Kidney epithelial cell (primary cell): Measurements from ENCODE around the gene POLN. TPM values are rescaled to one million over a fixed set of nuclear protein-coding genes. Genes with fewer than 3 reads are reported as not detected.

ENCODE experiments used
- DNase-seq: peaks from one replicate; pipeline ENCODE4 v3.0.0-alpha.2; 2010; ENCODE audit warnings: low read depth
- H3K27me3 ChIP-seq: 2 replicates; pipeline ENCODE4 v1.6.0; 2011; ENCODE audit warnings: low read length; ENCODE audit not compliant: control insufficient read depth, insufficient read depth
- H3K36me3 ChIP-seq: 2 replicates; pipeline ENCODE4 v1.5.1; 2011; ENCODE audit warnings: low read length; ENCODE audit not compliant: control insufficient read depth, insufficient read depth
- H3K4me3 ChIP-seq: 2 replicates; pipeline ENCODE4 v1.5.1; 2011; ENCODE audit warnings: low read depth, mild to moderate bottlenecking, control low read depth, low read length
- CTCF ChIP-seq: IDR thresholded peaks from 2 replicates; pipeline ENCODE4 v1.5.1; 2011; ENCODE audit warnings: mild to moderate bottlenecking, moderate library complexity, low read length, control low read depth, inconsistent platforms; ENCODE audit not compliant: insufficient read depth, poor library complexity, severe bottlenecking
- total RNA-seq: library from RNA; depleted of rRNA; stranded (reverse); fragments of >200 nt; gene quantifications from 2 replicates; pipeline ENCODE4 v1.2.3, GENCODE V29; 2015

The POLN gene
- total RNA-seq, 1 donor from 2014 or later = 0.38 TPM

DNA sequence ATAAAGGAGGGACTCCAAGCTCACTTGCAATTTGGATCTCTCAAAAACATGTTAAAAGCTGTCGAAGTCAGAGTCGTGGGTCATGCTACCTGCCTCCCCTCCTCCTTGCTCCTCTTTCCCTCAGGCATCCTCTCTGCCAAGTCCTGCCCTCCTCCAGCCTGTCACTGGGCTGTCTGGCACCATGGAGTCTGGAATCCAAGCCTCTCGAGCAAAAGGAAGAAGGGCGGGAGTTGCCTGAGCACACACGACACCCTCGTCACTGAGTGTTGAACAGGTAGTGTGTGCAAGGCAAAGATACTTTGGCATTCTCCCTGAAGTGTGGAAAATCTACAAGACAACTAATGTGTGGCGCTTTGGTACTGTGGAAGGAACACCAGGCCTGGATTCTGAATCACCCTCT is 62.2 kb downstream of the POLN start:
- no peak for DNase-seq
- H3K27me3 ChIP-seq = no peaks in the 10 kb centered on the region
- no peak for TF ChIP-seq CTCF
- H3K4me3 ChIP-seq = no peak overlapping the region
- H3K36me3 ChIP-seq = no peaks in the 10 kb centered on the region

GRCh38 chr4:2178986-2179385 is 62.9 kb downstream of the POLN start:
- Histone ChIP-seq H3K4me3 (no peak overlapping the region), H3K27me3 (no peaks in the 10 kb centered on the region), H3K36me3 (no peaks in the 10 kb centered on the region)
- no peak for DNase-seq
- no peak for TF ChIP-seq CTCF

- peak; percentile 15 for TF ChIP-seq CTCF
- no peaks in the 10 kb centered on the region for H3K36me3 ChIP-seq
- no peak overlapping the region for H3K4me3 ChIP-seq
- no peaks in the 10 kb centered on the region for H3K27me3 ChIP-seq
- no peak for DNase-seq
Observed at GRCh38 chr4:2177443-2178093, 64.4 kb downstream of the POLN start.

DNA sequence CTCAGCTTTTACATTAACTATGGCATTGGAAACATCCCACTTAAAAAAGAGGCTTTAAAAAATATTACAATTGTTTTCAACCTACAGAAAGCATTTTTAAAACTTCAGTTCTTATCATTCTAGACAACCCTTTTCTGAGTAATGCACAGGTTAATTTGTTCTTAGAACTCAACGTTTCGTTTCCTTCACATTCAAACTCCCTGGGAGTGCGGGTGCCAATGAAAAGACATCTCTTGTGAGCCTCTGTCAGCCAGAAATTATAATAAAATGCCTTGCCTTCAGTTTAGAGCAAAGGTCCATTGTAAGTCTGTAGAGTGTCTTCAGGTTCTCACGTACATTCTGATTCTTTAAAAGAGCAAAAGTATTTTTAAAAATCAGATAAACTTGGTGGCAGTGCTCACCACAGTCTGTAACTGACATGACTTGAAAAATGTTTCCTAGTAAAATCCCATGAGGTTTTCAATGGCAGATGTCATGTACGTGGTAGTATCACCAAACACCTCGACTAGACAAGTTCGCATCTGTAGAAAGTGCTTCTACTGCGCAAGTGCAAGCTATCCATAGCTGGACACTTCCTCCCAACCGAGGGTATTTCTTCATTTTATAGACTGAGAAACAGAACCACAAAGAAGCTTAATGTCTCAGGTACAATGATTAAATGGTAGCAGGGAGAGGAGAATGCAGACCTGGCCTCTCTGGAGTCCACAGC is 65.8 kb downstream of the POLN start:
- Histone ChIP-seq H3K36me3 (no peaks in the 10 kb centered on the region), H3K4me3 (no peak overlapping the region), H3K27me3 (no peaks in the 10 kb centered on the region)
- no peak for DNase-seq
- no peak for TF ChIP-seq CTCF

GRCh38 chr4:2174061-2174460 is 67.9 kb downstream of the POLN start:
- DNase-seq = no peak
- no peak for TF ChIP-seq CTCF
- Histone ChIP-seq H3K27me3 (no peaks in the 10 kb centered on the region), H3K36me3 (no peaks in the 10 kb centered on the region), H3K4me3 (no peak overlapping the region)
